Panc1 (cell line): ENCODE data around the gene HLCS. TPM values are rescaled to one million over a fixed set of nuclear protein-coding genes. Genes with fewer than 3 reads are reported as not detected.

Experiments used
- ATAC-seq: fragments of 200-7000 bp; cut with Tn5 transposase; 2 replicates; pipeline ENCODE4 v1.9.1; 2020; ENCODE audit warnings: mild to moderate bottlenecking, moderate library complexity
- BruUV-seq: library from RNA; stranded (reverse); fragments of 400-500 nt; replicated peaks from 2 replicates; lab custom pipeline; 2021; lab: Mats Ljungman, UMichigan
- CTCF ChIA-PET: fragments of 300-600 bp; sonication (Branson Sonifier 250); formaldehyde crosslinking; loops from one replicate; lab custom pipeline; 2022; ENCODE audit warnings: antibody characterized with exemption; lab: Charles Lee
- POLR2A ChIA-PET: fragments of 300-600 bp; sonication (Branson Sonifier 250); formaldehyde crosslinking; loops from one replicate; lab custom pipeline; 2022; ENCODE audit warnings: antibody characterized with exemption; lab: Charles Lee
- DNase-seq: peaks from one replicate; pipeline ENCODE4 v3.0.0-alpha.2; 2010; ENCODE audit warnings: low read depth, low spot score
- H3K27ac ChIP-seq: 2 replicates; pipeline ENCODE4 v1.5.1; 2011; ENCODE audit warnings: mild to moderate bottlenecking, low read length, inconsistent platforms
- H3K27me3 ChIP-seq: fragments of 200-500 bp; sonication (Bioruptor generic); 2 replicates; pipeline ENCODE4 v1.6.0; 2014; ENCODE audit warnings: low read length, inconsistent platforms; ENCODE audit not compliant: control insufficient read depth, insufficient read depth
- H3K36me3 ChIP-seq: fragments of 200-500 bp; sonication (Bioruptor generic); 2 replicates; pipeline ENCODE4 v1.5.1; 2014; ENCODE audit warnings: inconsistent platforms, mild to moderate bottlenecking, low read length, moderate library complexity; ENCODE audit not compliant: control insufficient read depth, insufficient read depth
- H3K4me1 ChIP-seq: 2 replicates; pipeline ENCODE4 v1.5.1; 2011; ENCODE audit warnings: inconsistent platforms, mild to moderate bottlenecking, low read length, moderate library complexity; ENCODE audit not compliant: control insufficient read depth, insufficient read depth
- H3K4me3 ChIP-seq, 2 experiments: 2 replicates each; pipeline ENCODE4 v1.5.1; 2011 to 2012; ENCODE audit warnings: low read depth in 2 of 2, low read length in 2 of 2, mild to moderate bottlenecking in 2 of 2, inconsistent platforms in 1 of 2, moderate library complexity in 1 of 2
- H3K9me3 ChIP-seq: fragments of 200-500 bp; sonication (Bioruptor generic); 2 replicates; pipeline ENCODE4 v1.5.1; 2014; ENCODE audit warnings: low read depth, mild to moderate bottlenecking, inconsistent platforms, low read length, moderate library complexity; ENCODE audit not compliant: control insufficient read depth, insufficient read depth
- CTCF ChIP-seq: fragments of 450-650 bp; IDR thresholded peaks from 2 replicates; pipeline ENCODE4 v1.5.1; 2017; ENCODE audit warnings: mild to moderate bottlenecking
- POLR2AphosphoS5 ChIP-seq: IDR thresholded peaks from 2 replicates; pipeline ENCODE4 v1.6.1; 2012; ENCODE audit warnings: mild to moderate bottlenecking, low read depth, low read length, moderate library complexity
- REST ChIP-seq, 2 experiments: IDR thresholded peaks; 2 replicates each; pipeline ENCODE4 v1.6.1; 2011 to 2012; ENCODE audit warnings: low read depth in 2 of 2, control low read depth in 1 of 2, low read length in 1 of 2, mild to moderate bottlenecking in 1 of 2, moderate library complexity in 1 of 2; ENCODE audit not compliant: insufficient read depth in 1 of 2
- SIN3A ChIP-seq: IDR thresholded peaks from 2 replicates; pipeline ENCODE4 v1.6.1; 2012; ENCODE audit warnings: low read depth, mild to moderate bottlenecking, low read length, moderate library complexity, borderline replicate concordance; ENCODE audit not compliant: insufficient read depth
- TCF7L2 ChIP-seq: IDR thresholded peaks from 2 replicates; pipeline ENCODE4 v1.6.1; 2011; ENCODE audit warnings: mild to moderate bottlenecking, low read depth, low read length, inconsistent platforms
- in situ Hi-C: cut with HindIII; loops from 2 replicates; pipeline ENCODE4 v1.10.0; 2016; ENCODE audit warnings: low sequenced_read_pairs, low pct_unique_long_range_greater_than_20kb
- intact Hi-C: fragments of 100-400 bp; cut with micrococcal nuclease; formaldehyde crosslinking; loops from one replicate; pipeline ENCODE4 v1.10.0; 2022; ENCODE audit not compliant: unreplicated experiment
- total RNA-seq: library from RNA; stranded (reverse); gene quantifications from one replicate; pipeline ENCODE4 v1.2.1, GENCODE V29; 2021; ENCODE audit not compliant: unreplicated experiment

The HLCS gene
- total RNA-seq, 1 experiment from 2014 or later = 15.3 TPM

- ChIA-PET CTCF (interaction anchor here (1.0 kb wide), 2 partner anchors 38 to 180 kb away, joined by 3 read pairs; no protein-coding TSS in a partner anchor), POLR2A (interaction anchor here (0.5 kb wide), 1 partner anchor 189 kb away, joined by 12 read pairs; no protein-coding TSS in a partner anchor)
- Histone ChIP-seq H3K36me3 (no peaks in the 10 kb centered on the region), H3K4me1 (0 out of 2 replicates have a peak, but pooled peaks cover 7% of the 10 kb centered on the region), H3K27ac (no peak overlapping the region), H3K27me3 (no peaks in the 10 kb centered on the region), H3K9me3 (no peaks in the 10 kb centered on the region), H3K4me3 (no peak overlapping the region)
- BruUV-seq = no TSS peak
- ATAC-seq (peak; percentile 12; the same call in 1 of the 2 replicates), DNase-seq (no peak)
- TF ChIP-seq CTCF = no peak
- TF ChIP-seq SIN3A = no peak
- TF ChIP-seq POLR2AphosphoS5 = no peak
- no peak for TF ChIP-seq TCF7L2
- no peak for TF ChIP-seq REST (IDR thresholded peaks at IDR 0.05; ENCODE audit: insufficient read depth in 1 of 2, low read depth in 2 of 2, low read length in 1 of 2)
- intact Hi-C loops = loop anchor here (10.0 kb wide), 2 partner anchors 172 to 422 kb away; no protein-coding TSS in a partner anchor
- in situ Hi-C loops = no loop called here
These were observed 39.3 kb downstream of the HLCS start for GRCh38 chr21:36926989-36927718.

GRCh38 chr21:36923270-36923669 lies 43.2 kb downstream of the HLCS start:
- intact Hi-C loops = loop anchor here (10.0 kb wide), 2 partner anchors 168 to 418 kb away; no protein-coding TSS in a partner anchor

More at GRCh38 chr21:36923270-36923669, 43.2 kb downstream of the HLCS start:
- 0 out of 2 replicates have a peak, but pooled peaks cover 7% of the 10 kb centered on the region for H3K4me1 ChIP-seq
- H3K27me3 ChIP-seq = no peaks in the 10 kb centered on the region
- no peak overlapping the region for H3K4me3 ChIP-seq
- TF ChIP-seq CTCF (no peak), REST (IDR thresholded peaks at IDR 0.05; ENCODE audit: insufficient read depth in 1 of 2, low read depth in 2 of 2, low read length in 1 of 2) (no peak), SIN3A (no peak), POLR2AphosphoS5 (no peak), TCF7L2 (no peak)
- no peak overlapping the region for H3K27ac ChIP-seq
- ATAC-seq = no peak
- CTCF ChIA-PET = no interaction called here
- no TSS peak for BruUV-seq
- no peaks in the 10 kb centered on the region for H3K9me3 ChIP-seq
- in situ Hi-C loops = no loop called here
- no peak for DNase-seq
- POLR2A ChIA-PET = no interaction called here
- no peaks in the 10 kb centered on the region for H3K36me3 ChIP-seq
